HG02571 (cell line): ENCODE data around the gene CACNA2D4.

Source experiments
- ATAC-seq: cut with Tn5 transposase; IDR thresholded peaks from one replicate; pipeline ENCODE4 v1.9.1; 2021; ENCODE audit warnings: mild to moderate bottlenecking, moderate library complexity; ENCODE audit not compliant: unreplicated experiment

CACNA2D4 gene

DNA sequence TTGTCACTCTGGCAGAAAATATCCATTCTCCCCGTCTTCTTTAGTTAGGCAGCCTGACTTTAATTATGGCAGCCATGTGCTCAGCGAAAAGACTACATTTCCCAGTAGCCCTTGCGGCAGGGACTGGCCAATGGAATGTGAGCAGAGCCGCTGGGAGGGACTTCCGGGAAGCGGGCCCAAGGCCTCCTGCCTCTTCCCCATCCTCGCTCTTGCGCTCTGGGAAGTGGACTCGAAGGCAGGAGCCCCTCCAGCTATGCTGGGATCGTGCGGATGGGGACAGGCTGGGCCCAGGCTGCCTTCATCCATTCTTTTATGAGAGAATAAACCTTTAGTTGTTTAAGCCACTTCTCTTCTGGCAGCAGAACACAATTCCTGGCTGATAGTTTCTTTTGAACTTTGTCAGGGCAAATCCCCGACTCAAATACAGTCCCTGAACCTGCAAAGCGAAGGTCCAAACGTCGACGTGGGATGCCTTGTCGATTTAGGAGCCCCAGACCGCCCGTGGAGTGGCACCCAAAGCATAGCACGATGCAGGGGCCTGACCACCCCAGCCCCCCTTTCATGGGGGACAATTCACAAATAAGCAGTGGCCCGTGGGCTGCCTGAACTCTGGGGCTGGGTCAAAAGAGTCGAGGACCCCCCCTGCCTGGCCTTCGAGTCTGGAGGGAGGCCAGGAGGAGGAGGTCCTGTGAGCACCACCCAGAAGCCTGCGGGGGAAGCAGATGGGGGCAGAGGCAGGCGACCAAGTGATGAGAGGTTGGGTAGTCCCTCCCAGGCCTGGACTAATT is 113.7 kb downstream of the CACNA2D4 start:
- ATAC-seq: peak; percentile 75

DNA sequence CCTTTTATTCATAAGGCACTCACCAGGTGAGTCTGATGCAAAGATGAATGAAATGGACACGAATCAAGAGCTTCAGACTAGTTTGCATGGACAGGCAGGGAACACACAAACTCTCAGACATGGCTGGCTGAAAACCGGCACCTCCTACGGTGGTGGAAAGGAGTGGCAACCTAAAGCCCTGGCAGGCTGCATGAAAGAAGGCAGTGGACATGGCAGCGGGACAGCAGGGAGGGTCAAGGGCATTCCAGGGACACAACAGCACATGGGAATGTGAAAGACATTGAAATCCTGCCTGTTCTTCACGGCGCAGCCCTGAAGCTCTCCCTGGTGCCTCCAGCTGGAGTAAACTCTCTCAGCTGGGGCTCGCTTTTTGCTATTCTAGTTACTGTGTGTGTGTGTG is 114.7 kb downstream of the CACNA2D4 start:
- ATAC-seq: no peak

DNA sequence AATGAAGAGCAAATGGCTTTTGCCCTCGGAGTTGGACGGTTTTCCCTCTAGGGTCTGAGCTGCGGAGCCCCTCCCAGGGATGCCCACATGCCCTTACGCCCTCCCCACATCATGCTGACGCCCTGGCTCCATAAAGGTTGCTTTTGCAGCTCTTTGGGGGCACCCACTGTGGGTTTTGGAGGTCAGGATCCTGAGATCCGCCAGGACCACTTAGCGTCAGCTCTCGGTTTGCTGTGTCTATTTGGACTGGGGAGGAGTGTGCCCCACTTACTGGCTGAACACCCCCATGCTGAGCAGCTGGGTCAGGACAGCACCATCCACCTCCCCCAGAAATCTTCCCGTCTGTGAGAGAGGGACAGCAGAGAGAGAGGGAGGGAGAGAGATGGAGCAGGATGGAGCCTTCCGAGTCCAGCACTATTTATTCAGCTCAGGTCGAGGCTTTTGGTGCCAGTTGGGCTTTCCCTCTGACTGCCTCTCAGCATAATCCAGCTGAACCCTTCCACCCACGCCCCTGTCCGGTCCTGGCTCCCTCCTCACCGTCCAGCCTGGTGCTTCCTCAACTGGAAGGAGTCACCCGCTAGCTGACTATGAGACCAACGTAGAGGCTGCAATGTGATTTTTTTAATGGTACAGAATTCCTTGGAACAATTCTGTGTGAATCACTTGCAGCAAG is 117.0 kb downstream of the CACNA2D4 start:
- ATAC-seq: no peak

DNA sequence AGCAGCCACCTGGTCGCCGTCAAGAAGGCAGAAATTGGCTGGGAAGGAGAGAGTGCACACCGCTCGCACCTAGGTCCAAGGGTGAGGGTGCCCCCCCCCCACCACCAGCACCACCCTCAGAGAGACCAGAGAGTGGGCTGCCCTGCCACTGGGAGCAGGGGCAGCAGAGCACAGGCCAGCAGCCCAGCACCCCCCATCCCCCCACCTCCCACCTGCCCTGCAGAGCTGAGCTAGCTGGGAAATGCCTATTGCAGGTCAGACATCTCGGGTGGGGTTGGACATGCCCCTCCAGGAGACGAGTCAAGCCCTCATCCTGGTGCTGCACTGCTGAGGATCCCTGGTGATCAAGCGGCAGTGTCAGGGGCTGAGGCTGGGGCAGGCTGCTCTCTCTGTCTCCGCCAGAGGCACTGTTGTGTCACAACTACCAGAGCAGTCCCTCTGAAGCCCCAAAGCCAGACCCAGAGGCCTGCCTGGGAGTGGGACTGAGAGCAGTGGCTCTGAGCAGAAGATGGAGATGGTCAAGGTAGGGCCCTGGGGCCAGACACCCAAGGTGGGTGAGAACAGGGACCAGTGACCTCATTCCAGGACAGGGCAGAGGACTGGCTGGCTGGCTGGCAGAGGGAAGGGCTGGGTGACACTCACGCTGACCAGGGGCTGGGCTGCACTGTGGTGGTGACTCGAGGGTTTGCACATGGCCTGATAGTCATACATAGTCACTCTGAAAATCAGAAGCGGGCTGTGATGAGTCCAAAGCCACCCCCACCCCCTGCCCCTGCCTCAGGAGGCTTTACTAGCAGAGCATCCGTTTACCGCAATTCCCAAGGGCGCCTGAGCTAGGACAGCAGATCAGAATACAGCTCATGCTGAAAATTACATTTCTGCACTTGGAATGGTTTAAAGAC is 117.8 kb downstream of the CACNA2D4 start:
- ATAC-seq: no peak

DNA sequence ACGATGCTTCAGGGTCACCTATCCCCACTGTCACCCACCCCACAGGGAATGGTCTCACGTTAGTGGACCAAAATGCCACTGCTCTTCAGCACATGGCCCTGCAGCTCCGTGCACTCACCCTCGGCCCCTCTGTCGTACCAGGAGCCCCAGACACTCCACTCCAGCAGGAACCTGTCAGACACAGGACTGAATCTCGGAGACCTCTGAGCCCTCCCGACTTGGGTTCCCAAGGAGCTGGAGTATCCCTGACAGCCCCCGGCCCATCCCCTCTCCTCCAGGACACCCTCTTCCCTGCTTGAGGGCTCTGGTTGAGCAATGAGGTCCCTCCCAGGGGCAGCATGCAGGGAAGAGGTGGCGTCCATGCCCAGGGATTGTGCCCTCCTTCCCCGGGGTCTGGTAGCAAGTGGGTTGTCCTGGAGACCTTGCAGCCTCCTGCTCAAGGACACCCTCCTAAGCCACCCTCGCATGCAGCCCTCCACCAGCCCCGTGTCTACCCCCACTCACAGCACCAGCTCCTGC is 118.5 kb downstream of the CACNA2D4 start:
- ATAC-seq: no peak

DNA sequence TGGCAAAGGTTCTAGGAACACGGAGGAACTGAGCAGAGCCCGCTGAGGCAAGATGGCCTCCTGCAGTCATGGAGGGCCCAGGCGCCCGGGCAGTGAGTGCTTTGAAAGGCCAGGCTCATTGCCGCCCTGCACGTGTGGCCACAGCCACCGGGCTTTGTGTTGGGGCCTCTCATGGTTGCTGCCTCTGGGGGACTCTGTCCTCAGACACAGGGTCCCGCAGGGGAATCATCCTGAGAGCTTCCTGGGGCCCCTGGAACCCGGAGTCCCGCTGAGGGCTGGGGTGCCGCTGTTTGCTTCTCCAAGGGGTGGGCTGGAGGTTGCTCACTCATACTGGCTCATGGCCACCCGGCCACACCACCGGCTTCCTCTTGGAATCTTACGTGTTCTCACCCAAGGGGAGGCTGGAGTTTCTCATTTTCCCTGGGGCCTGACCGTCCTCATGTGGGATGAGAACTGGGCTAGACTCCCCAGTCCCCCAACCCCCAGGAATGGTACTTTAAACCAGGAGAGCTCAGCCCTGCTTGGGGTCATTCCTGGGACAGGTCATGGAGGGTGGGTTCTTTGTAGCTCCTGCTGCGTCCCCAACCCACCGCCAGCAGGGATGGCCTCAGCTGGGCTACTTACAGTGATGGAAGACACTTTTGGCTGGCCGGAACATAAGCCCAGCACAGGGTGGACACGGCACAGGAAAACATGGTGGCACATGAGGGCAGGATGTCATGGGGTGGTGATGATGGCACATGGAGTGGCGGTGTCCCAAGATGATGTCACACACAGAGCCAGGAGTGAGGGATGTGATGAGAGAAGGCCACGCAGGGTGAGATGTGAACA is 119.2 kb downstream of the CACNA2D4 start:
- no peak for ATAC-seq

DNA sequence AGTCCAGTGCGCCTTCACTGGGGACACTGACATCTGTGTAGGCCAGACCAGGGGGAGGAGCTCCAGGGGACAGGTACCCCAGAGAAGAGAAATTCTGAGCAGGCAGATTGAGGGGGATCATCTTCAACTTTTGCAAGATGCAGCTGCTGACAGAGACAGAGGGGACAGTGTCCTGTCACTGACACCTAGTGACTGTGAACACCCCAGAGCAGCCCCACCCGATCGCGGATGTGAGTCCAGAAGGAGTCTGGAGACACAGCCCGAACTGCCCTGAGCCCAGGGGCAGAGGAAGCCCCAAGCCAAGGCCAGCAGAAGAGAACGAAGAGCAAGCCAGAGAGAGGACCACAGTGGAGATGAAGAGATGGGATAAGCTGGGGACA is 119.8 kb downstream of the CACNA2D4 start:
- ATAC-seq: no peak

DNA sequence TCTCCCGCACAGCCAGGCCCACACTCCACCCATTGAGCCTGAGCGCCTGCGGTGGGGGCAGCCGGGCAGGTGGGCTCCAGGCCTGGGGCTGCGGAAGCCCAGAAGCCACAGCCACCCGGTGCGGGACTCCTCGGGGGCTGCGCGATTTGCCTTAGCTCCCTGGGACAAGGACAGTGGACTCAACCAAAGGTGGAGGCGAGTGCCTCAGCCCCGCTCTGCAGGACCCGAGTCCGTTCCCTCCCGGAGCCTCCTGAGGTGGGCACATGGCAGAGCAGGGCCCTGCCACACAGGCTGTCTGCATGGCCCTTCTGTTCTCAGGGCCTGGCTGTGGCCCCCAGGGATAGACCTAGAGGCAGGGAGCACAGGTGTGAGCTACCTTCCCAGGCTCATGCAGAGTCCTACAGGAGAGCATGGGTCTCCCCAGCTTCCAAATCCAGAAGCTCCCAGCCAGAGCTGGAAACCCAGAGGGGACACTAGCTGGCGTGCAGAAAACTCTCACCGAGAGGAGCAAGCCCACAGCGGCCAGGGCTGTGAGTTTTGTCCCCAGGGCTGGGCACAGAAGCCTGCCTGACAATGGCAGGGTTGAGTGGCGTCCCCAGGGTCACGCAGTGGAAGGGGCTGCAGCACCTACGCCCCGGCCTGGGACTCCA is 120.3 kb downstream of the CACNA2D4 start:
- ATAC-seq: no peak

DNA sequence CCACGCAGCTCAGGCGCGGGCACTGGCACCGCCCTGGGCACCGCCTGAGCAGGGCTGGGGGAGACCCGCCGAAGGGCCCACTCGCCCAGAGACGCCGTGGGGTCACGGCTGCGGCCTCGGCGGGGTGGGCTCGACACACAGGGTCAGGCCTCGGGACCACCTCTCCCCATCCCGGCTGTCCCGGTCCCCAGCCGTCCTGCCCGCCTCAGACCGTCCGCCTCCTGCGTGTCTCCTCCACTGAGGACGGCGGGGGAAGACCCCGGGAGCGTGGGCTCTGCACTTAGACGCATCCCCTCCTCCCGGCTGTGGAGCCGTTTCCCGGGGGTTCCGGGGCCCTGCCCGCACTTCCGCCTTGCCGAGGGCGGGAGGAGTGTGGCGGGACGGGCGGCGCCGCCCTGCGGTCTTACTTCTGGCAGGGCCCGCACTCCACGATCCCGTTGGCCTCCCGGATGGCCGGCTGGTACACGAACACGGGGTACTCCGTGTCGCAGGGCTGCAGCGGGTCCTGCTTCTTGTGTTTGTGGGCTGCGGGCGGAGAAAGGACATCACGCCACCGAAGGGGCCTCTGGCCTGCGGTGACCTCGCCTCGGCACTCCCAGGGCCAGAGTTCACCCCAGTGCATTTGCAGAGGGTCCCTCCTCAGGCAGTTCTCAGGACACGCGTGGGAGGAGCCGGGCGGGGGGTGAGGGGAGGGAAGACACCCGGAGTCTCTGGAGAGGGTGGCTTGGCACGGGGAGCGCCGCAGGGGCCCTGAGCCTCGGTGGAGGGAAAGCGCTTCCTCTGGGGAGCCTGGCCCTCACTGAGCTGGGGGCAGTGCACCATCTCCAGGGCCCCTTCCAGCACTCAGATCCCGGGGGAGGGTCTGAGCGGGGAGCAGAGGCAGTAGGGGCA is 121.2 kb downstream of the CACNA2D4 start:
- ATAC-seq: no peak

DNA sequence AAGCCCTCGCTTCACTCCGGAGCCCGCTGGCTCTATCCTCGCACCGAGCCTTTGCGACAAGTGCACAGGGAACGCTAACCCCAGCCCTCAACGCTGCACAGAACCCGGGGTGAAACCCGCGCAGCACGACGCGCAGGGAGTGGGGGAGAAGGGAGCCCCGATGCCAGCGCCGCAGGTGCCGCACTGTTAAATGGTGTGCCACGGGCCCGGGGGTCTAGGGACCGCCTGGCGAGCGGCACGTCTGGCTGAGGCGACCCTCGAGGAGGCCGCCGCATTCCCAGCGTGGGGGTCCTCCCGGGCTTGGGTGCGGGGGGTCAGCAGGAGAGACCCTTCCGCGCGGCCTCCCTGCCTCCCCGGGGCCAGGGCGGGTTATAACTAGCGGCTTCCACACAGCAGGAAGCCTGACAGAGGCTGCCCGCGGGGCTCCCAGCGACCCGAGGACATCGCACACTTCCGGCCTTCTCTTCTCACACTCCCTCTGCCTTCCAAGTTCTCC is 121.9 kb downstream of the CACNA2D4 start:
- peak; percentile 29 for ATAC-seq

DNA sequence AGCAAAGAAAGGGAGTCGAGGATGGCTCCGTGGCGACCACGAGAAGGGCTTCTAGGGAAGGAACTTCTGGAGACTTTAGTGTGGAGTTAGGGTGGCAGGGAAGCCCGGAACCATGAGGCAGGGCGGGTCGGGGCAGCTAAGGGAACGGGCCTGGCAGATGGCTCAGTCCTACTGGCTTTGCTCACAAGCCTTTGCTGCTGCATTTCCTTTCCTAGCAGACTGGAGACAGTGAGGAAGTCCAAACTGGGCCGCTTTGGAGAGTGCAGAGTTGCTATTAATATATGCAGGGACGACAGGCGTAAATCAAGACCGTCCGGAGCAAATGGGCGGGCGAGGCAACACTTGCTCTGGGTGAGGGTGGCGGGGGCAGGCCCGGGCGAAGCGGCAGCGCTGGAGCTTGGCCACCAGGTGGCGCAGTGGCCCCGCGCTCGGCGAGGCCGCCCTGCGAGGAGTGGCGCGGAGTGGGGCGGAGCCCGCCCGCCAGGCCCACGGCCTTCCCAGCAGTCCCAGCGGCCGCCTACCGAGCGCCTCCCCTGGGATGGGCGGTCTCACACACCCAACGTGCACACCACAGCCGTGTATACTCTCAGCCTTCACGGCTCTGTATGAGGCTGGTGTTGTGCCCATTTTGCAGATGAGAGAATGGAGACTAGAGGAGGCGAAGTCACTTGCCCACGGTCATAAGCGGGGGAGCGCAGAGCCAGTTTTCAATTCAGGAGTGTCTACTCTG is 122.5 kb downstream of the CACNA2D4 start:
- ATAC-seq: peak; percentile 86

DNA sequence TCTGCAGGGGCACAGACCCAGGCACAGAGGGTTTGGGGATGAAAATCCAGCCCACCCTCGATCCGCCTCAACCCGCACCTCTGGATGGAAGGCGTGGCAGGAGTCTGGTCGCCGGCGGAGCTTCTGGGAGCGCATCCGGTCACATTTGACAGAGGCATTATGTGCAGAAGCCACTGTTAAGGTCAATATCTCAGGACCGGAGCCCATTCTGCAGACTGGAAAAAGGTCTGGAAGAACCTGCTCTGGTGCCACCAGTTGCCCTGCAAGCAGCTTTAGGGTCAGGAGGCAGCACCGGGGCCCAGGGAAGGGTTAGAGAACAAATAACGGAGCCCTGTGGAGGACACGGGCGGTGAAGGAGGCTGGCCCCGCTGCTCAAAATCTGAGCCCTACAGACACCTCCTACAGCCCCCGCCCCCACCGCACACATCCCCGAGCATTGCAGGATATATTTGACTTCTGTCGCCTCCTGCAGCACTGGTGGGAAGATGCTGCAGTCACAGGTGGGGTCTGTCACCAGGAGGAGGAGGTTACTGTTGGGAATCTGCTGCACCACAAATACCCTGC is 123.1 kb downstream of the CACNA2D4 start:
- ATAC-seq: no peak

DNA sequence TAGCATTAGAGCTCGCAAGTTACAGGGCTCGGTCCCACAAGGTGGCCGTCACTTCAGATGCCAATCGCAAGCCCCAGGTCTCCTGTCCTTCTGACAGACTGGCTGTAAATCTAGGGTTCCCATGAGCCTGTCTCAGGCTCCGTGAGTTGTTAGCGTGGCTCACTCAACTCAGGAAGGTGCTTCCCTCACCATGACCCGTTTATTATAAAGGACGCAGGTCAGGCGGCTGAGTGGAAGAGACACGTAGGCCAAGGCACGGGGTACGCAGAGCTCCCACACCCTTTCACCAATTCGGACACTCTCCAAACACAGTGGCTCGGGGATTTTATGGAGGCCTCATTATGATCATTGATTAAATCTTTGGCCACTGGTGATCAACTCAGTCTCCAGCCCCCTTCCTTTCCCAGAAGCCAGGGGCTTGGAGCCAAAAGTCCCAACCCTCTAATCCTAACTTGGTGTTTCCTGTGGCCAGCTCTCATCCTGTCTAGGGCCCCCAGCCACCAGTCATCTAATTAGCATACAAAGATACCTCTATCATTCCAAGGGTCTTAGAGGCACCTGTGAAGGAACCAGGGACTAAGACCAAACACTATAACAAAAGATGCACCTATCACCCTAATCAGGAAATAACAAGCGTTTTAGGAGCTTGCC is 123.9 kb downstream of the CACNA2D4 start:
- ATAC-seq: no peak

DNA sequence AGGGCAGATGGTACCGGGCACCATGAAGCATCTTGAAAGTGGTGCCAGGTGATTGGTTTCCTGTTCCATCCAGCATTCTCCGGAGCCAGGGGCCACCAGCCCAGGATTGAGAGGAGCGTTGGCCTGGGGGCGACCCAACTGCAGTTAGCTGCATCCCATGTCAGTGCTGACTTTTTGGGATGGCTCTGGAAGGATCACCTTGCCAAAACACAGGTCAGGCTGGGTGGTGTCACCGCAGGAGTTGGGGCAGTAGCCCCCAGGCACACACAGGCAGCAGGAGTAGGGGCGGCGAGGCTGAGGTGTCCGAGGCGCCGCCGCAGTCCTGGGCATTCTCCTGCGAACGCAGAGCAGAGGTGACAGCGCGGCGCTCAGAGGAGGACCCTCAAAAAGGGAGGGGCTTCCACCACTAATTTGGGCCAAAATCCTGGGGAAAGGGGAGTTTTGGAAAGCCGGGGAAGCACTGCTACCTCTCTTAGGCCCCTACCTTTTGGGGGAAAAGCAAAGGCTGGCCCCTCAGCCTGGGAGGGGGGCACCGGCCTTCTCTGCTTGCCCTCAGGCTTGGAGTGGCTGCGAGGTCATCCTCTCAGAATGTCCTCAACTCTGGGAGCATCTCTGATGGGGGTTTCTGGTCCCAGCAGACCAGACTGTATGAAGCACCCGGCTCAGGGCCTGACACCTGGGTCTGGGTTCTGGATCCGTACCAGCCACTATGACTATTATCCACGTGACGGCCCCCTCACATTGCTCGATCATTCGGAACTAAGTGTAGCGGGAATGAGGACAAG is 124.8 kb downstream of the CACNA2D4 start:
- no peak for ATAC-seq

DNA sequence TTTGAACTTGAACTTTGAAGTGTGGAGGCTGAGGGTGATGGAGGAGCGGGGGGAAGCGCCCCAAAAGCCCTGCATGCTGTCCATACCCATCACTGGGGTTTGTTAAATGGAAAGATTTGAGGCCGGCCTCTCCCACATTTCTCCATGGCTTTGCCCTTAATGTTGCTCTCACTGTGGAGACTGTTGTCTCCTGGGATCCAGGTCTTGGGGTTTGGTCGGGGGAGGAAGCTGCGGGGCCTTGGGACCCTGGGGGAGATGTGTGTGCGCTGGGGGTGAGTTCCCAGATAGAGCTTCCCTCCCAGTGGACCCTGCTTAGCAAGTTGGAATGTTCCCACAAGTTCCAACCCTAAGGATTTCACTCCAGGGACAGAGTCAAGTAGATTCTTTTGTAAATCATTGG is 126.0 kb downstream of the CACNA2D4 start:
- ATAC-seq: no peak

DNA sequence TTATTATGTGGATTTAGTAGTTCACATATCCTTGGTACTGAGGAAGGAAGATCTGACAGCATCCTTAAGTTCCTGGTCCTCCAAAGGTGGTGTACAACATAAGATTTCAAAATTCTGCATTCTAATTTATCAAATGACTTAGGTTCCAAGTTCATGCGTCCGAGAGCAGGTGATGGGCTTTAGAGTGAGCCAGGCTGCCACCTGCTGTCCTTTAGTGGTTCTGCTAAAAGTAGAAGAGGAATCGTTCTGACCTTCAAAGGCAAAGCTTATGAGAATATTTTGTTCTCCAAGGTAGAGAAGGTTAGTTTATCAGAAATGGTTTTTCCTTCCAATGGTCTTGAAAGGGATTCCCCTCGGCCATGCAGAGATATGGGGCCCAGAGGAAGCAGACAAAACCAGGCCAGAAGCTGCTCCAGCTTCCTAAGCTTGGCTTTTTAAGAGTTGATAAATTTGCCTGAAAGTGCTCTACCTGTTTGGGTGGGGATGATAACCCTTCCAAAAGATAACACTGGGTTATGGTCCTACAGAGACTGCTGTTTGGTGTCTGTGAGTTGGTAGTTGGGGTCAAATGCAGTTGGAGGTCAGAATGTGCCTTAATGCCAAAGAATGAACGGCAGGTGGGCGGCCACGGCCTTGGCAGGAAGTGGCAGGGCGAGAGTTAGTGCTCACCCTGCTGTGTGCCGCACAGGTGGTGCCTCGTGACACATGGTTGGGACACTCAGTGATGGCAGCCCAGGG is 127.2 kb downstream of the CACNA2D4 start:
- ATAC-seq: no peak
